HepG2 (cell line): ENCODE data around the gene CAPN12. TPM values are rescaled to one million over a fixed set of nuclear protein-coding genes. Genes with fewer than 3 reads are reported as not detected.

Source experiments
- FOXA3 ChIP-seq: IDR thresholded peaks from 2 replicates; pipeline ENCODE4 v1.6.1; 2016; ENCODE audit warnings: missing genetic modification reagents, missing compliant biosample characterization
- GABPA ChIP-seq, 2 experiments: IDR thresholded peaks; 2 replicates each; pipeline ENCODE4 v1.6.1; 2011 to 2016; ENCODE audit warnings: low read depth in 2 of 2, low read length in 1 of 2, missing biosample characterization in 1 of 2, missing genetic modification characterization in 1 of 2
- GATAD1 ChIP-seq: IDR thresholded peaks from 2 replicates; pipeline ENCODE4 v1.6.1; 2016; ENCODE audit warnings: missing genetic modification reagents, missing compliant biosample characterization
- NRL ChIP-seq: sonication (generic); formaldehyde crosslinking; IDR thresholded peaks from 2 replicates; pipeline ENCODE4 v1.5.0; 2020; ENCODE audit warnings: missing genetic modification reagents, mild to moderate bottlenecking, moderate library complexity, borderline replicate concordance
- RBM22 ChIP-seq: fragments of 200-400 bp; formaldehyde crosslinking; optimal IDR thresholded peaks from 2 replicates; pipeline ENCODE3; 2017; ENCODE audit warnings: mild to moderate bottlenecking, low read length, moderate library complexity
- RORA ChIP-seq: sonication (generic); formaldehyde crosslinking; IDR thresholded peaks from 2 replicates; pipeline ENCODE4 v1.5.0; 2020; ENCODE audit warnings: mild to moderate bottlenecking, missing genetic modification reagents, moderate library complexity
- TMF1 ChIP-seq: sonication (generic); formaldehyde crosslinking; IDR thresholded peaks from 2 replicates; pipeline ENCODE4 v1.8.1; 2022; ENCODE audit warnings: low read depth, missing genetic modification reagents
- TP53 ChIP-seq: sonication (generic); formaldehyde crosslinking; conservative IDR thresholded peaks from 2 replicates; pipeline ENCODE4 v1.4.0; 2020; ENCODE audit warnings: missing genetic modification reagents
- ZC3H4 ChIP-seq: sonication (generic); formaldehyde crosslinking; IDR thresholded peaks from 2 replicates; pipeline ENCODE4 v1.4.0; 2020; ENCODE audit warnings: missing genetic modification reagents, borderline replicate concordance
- ZNF503 ChIP-seq: sonication (generic); formaldehyde crosslinking; IDR thresholded peaks from 2 replicates; pipeline ENCODE4 v1.4.0; 2020; ENCODE audit warnings: missing genetic modification reagents
- ZNF549 ChIP-seq: sonication (generic); formaldehyde crosslinking; IDR thresholded peaks from 2 replicates; pipeline ENCODE4 v1.5.0; 2020; ENCODE audit warnings: missing genetic modification reagents
- ZNF557 ChIP-seq: sonication (generic); formaldehyde crosslinking; IDR thresholded peaks from 2 replicates; pipeline ENCODE4 v1.4.0; 2020; ENCODE audit warnings: missing genetic modification reagents
- ZNF589 ChIP-seq: sonication (generic); formaldehyde crosslinking; conservative IDR thresholded peaks from 2 replicates; pipeline ENCODE4 v1.8.0; 2022; ENCODE audit warnings: mild to moderate bottlenecking, moderate library complexity, missing genetic modification reagents
- ZNF605 ChIP-seq: sonication (generic); formaldehyde crosslinking; IDR thresholded peaks from 2 replicates; pipeline ENCODE4 v1.8.0; 2022; ENCODE audit warnings: mild to moderate bottlenecking, missing genetic modification reagents
- ZNF790 ChIP-seq: sonication (generic); formaldehyde crosslinking; IDR thresholded peaks from 2 replicates; pipeline ENCODE4 v1.8.0; 2022; ENCODE audit warnings: missing genetic modification reagents, mild to moderate bottlenecking, borderline replicate concordance
- ZSCAN12 ChIP-seq: sonication (generic); formaldehyde crosslinking; IDR thresholded peaks from 2 replicates; pipeline ENCODE4 v1.9.0; 2021; ENCODE audit warnings: mild to moderate bottlenecking, missing genetic modification reagents
- ZSCAN22 ChIP-seq: sonication (generic); formaldehyde crosslinking; IDR thresholded peaks from 2 replicates; pipeline ENCODE4 v1.4.0; 2020; ENCODE audit warnings: mild to moderate bottlenecking, missing genetic modification reagents
- polyA plus RNA-seq, 8 experiments: library from polyadenylated mRNA; depleted of rRNA in 3 of 8; stranded (reverse) in 7 of 8; unstranded in 1 of 8; fragments of >200 nt; fragmentation: Illumina TruSeq in 4 of 8; extraction: Trizol in 4 of 8; gene quantifications; 2 replicates each; pipeline versions ENCODE4 v1.2.1 to v1.2.3, GENCODE V29; 2011 to 2016; ENCODE audit warnings: low read depth in 4 of 8, missing spikeins in 1 of 8, mixed read lengths in 1 of 8; ENCODE audit not compliant: insufficient read depth in 1 of 8
- total RNA-seq, 5 experiments: library from RNA; depleted of rRNA; stranded (reverse); fragments of >200 nt; fragmentation: Illumina TruSeq; extraction: Trizol; gene quantifications; 2 replicates each; pipeline ENCODE4 v1.2.3, GENCODE V29; 2016; ENCODE audit warnings: low read depth in 1 of 5
- TF ChIP-seq, protein P1 (sequence below): IDR thresholded peaks from 2 replicates; pipeline ENCODE4 v1.6.1; 2016; ENCODE audit warnings: missing compliant biosample characterization, missing genetic modification reagents, borderline replicate concordance
- TF ChIP-seq, protein P2 (sequence below): sonication (generic); formaldehyde crosslinking; IDR thresholded peaks from 2 replicates; pipeline ENCODE4 v1.8.0; 2022; ENCODE audit warnings: missing genetic modification reagents, mild to moderate bottlenecking, moderate library complexity, borderline replicate concordance
- TF ChIP-seq, protein P3 (sequence below): sonication (generic); formaldehyde crosslinking; IDR thresholded peaks from 2 replicates; pipeline ENCODE4 v1.8.0; 2022; ENCODE audit warnings: mild to moderate bottlenecking, missing genetic modification reagents
- TF ChIP-seq, protein P4 (sequence below): sonication (generic); formaldehyde crosslinking; IDR thresholded peaks from 2 replicates; pipeline ENCODE4 v1.4.0; 2020; ENCODE audit warnings: missing genetic modification reagents, borderline replicate concordance

CAPN12 gene
- total and polyA plus RNA-seq, 2 of the 13 experiments (the other 11 are each of a cell fraction or from before 2014, with no cell fraction given), result 1.6 to 13.6 TPM

GRCh38 chr19:38701455-38702063 lies 42.7 kb downstream of the CAPN12 start (continued):
- TF ChIP-seq, protein P1, sequence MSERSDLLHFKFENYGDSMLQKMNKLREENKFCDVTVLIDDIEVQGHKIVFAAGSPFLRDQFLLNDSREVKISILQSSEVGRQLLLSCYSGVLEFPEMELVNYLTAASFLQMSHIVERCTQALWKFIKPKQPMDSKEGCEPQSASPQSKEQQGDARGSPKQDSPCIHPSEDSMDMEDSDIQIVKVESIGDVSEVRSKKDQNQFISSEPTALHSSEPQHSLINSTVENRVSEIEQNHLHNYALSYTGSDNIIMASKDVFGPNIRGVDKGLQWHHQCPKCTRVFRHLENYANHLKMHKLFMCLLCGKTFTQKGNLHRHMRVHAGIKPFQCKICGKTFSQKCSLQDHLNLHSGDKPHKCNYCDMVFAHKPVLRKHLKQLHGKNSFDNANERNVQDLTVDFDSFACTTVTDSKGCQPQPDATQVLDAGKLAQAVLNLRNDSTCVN (CRISPR knock-in tag), result peak; percentile 69; the same call in 1 of the 2 replicates
- TF ChIP-seq TMF1 (CRISPR knock-in tag), result no peak
- peak; percentile 90 for TF ChIP-seq NRL
- no peak for TF ChIP-seq ZSCAN22 (CRISPR knock-in tag)
- no peak for TF ChIP-seq ZSCAN12
- TF ChIP-seq TP53, result no peak
- TF ChIP-seq, protein P2, sequence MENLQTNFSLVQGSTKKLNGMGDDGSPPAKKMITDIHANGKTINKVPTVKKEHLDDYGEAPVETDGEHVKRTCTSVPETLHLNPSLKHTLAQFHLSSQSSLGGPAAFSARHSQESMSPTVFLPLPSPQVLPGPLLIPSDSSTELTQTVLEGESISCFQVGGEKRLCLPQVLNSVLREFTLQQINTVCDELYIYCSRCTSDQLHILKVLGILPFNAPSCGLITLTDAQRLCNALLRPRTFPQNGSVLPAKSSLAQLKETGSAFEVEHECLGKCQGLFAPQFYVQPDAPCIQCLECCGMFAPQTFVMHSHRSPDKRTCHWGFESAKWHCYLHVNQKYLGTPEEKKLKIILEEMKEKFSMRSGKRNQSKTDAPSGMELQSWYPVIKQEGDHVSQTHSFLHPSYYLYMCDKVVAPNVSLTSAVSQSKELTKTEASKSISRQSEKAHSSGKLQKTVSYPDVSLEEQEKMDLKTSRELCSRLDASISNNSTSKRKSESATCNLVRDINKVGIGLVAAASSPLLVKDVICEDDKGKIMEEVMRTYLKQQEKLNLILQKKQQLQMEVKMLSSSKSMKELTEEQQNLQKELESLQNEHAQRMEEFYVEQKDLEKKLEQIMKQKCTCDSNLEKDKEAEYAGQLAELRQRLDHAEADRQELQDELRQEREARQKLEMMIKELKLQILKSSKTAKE (CRISPR knock-in tag), result peak; percentile 38; the same call in 1 of the 2 replicates
- peak; percentile 72; the same call in 1 of the 2 replicates for TF ChIP-seq ZNF605
- peak; percentile 49; the same call in 1 of the 2 replicates for TF ChIP-seq GATAD1 (CRISPR knock-in tag)
- TF ChIP-seq GABPA (IDR thresholded peaks at IDR 0.05; ENCODE audit: low read depth, low read length), result no peak
- no peak for TF ChIP-seq GABPA (CRISPR knock-in tag; IDR thresholded peaks at IDR 0.05; ENCODE audit: low read depth)
- 0 out of 2 replicates have a peak, but pooled peaks have one; percentile 43 for TF ChIP-seq ZNF557 (CRISPR knock-in tag)
- peak; percentile 19 for TF ChIP-seq RBM22
- TF ChIP-seq RORA, result no peak
- no peak for TF ChIP-seq ZC3H4 (CRISPR knock-in tag)
- TF ChIP-seq FOXA3 (CRISPR knock-in tag), result peak; percentile 65
- no peak for TF ChIP-seq ZNF589 (CRISPR knock-in tag)
- no peak for TF ChIP-seq ZNF790 (CRISPR knock-in tag)
- TF ChIP-seq, protein P3, sequence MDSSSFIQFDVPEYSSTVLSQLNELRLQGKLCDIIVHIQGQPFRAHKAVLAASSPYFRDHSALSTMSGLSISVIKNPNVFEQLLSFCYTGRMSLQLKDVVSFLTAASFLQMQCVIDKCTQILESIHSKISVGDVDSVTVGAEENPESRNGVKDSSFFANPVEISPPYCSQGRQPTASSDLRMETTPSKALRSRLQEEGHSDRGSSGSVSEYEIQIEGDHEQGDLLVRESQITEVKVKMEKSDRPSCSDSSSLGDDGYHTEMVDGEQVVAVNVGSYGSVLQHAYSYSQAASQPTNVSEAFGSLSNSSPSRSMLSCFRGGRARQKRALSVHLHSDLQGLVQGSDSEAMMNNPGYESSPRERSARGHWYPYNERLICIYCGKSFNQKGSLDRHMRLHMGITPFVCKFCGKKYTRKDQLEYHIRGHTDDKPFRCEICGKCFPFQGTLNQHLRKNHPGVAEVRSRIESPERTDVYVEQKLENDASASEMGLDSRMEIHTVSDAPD (CRISPR knock-in tag), result peak; percentile 43; the same call in 1 of the 2 replicates
- no peak for TF ChIP-seq ZNF503 (CRISPR knock-in tag)
- TF ChIP-seq, protein P4, sequence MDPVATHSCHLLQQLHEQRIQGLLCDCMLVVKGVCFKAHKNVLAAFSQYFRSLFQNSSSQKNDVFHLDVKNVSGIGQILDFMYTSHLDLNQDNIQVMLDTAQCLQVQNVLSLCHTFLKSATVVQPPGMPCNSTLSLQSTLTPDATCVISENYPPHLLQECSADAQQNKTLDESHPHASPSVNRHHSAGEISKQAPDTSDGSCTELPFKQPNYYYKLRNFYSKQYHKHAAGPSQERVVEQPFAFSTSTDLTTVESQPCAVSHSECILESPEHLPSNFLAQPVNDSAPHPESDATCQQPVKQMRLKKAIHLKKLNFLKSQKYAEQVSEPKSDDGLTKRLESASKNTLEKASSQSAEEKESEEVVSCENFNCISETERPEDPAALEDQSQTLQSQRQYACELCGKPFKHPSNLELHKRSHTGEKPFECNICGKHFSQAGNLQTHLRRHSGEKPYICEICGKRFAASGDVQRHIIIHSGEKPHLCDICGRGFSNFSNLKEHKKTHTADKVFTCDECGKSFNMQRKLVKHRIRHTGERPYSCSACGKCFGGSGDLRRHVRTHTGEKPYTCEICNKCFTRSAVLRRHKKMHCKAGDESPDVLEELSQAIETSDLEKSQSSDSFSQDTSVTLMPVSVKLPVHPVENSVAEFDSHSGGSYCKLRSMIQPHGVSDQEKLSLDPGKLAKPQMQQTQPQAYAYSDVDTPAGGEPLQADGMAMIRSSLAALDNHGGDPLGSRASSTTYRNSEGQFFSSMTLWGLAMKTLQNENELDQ (CRISPR knock-in tag), result no peak
- TF ChIP-seq ZNF549 (CRISPR knock-in tag), result peak; percentile 63; the same call in 1 of the 2 replicates
